ENCODE measurements around the gene ANO4. TPM values are rescaled to one million over a fixed set of nuclear protein-coding genes. Genes with fewer than 3 reads are reported as not detected.

The ANO4 gene
- total RNA-seq, 1 experiment from 2014 or later = 5.7 TPM

- H2BK120ac ChIP-seq (ENCODE audit: low read depth, low read length, poor library complexity, severe bottlenecking) = no peak overlapping the region
- no peak overlapping the region for H4K8ac ChIP-seq (replicated peaks; ENCODE audit: insufficient read length, low read depth, low read length)
- no peak overlapping the region for H4K5ac ChIP-seq (ENCODE audit: insufficient read length, low read depth, low read length)
- H3K4me1 ChIP-seq (ENCODE audit: insufficient read depth, low read length) = no peaks in the 10 kb centered on the region
- no peaks in the 10 kb centered on the region for H3K79me2 ChIP-seq (ENCODE audit: insufficient read depth, low read length)
- H2BK12ac ChIP-seq (ENCODE audit: insufficient read length, low read depth, low read length) = no peak overlapping the region
- no peak overlapping the region for H3K27ac ChIP-seq (ENCODE audit: insufficient read length, low read depth, low read length)
- H3K27me3 Mint-ChIP-seq (ENCODE audit: low read depth) = no peaks in the 10 kb centered on the region
- peaks cover 2 to 11% (median 3%) of the 10 kb centered on the region in 3 experiments; a peak in 6 of 7 replicates for H3K36me3 Mint-ChIP-seq (ENCODE audit: insufficient read depth in 1 of 3, low read depth in 3 of 3)
- H3K9me3 Mint-ChIP-seq = peaks cover 8 to 9% of the 10 kb centered on the region in 2 experiments; a peak in 3 of 5 replicates
- no peaks in the 10 kb centered on the region for H3K23me2 ChIP-seq (ENCODE audit: insufficient read length, low read depth, low read length, poor library complexity, severe bottlenecking)
- no peak overlapping the region for H2AFZ ChIP-seq (ENCODE audit: low read length)
- no peak overlapping the region for H2AK5ac ChIP-seq (ENCODE audit: insufficient read length, low read length)
- no peak overlapping the region for H3K9ac ChIP-seq (ENCODE audit: extremely low read depth, insufficient read length, low read length)
- no peak overlapping the region for H3T11ph ChIP-seq (ENCODE audit: low read length)
- no peak overlapping the region for H3K4ac ChIP-seq (ENCODE audit: low read depth, low read length)
- no peak overlapping the region for H3K4me2 ChIP-seq (ENCODE audit: insufficient read depth, insufficient read length, low read length)
- H3K18ac ChIP-seq (ENCODE audit: insufficient read length, low read depth, low read length) = no peak overlapping the region
- no peak overlapping the region for H3K23ac ChIP-seq (ENCODE audit: insufficient read length, low read depth, low read length)
- no peaks in the 10 kb centered on the region for H3K79me1 ChIP-seq (ENCODE audit: insufficient read depth, low read depth, low read length, poor library complexity, severe bottlenecking)
- H3K27me3 ChIP-seq (ENCODE audit: insufficient read depth, low read length) = no peaks in the 10 kb centered on the region
- no peak overlapping the region for H3K14ac ChIP-seq (ENCODE audit: insufficient read depth, low read length)
- peak overlapping the region in 1 of 3 experiments; percentile 8; a peak in 1 of 7 replicates for H3K27ac Mint-ChIP-seq
- no peaks in the 10 kb centered on the region; a peak in 1 of 4 replicates for H3K4me1 Mint-ChIP-seq
- no peak overlapping the region for H2BK5ac ChIP-seq (ENCODE audit: insufficient read length, low read length)
- no peak for TF ChIP-seq CTCF (conservative IDR thresholded peaks at IDR 0.05)
- H2BK15ac ChIP-seq (ENCODE audit: low read depth, low read length) = no peak overlapping the region
- no peak overlapping the region for H4K91ac ChIP-seq (ENCODE audit: insufficient read length, low read depth, low read length)
- no peaks in the 10 kb centered on the region for H4K20me1 ChIP-seq (ENCODE audit: control insufficient read depth, insufficient read depth, insufficient read length)
- no peaks in the 10 kb centered on the region for H3K9me3 ChIP-seq (ENCODE audit: control insufficient read depth, low read depth, low read length)
- H3K4me3 Mint-ChIP-seq = no peak overlapping the region
- no peak overlapping the region for H3K56ac ChIP-seq (ENCODE audit: insufficient read length, low read depth, low read length)
- WGBS (ENCODE audit: extremely low coverage, insufficient read length, low lambda C conversion rate) = no CpG with 5 or more reads among the region's 2 CpGs
- H2BK20ac ChIP-seq (ENCODE audit: low read depth, low read length, poor library complexity, severe bottlenecking) = no peak overlapping the region
- DNase-seq = no peak
These were observed 224.0 kb downstream of the ANO4 start for GRCh38 chr12:101018540-101018939.
